Spleen (tissue), 7 donors: Measurements from ENCODE around the gene HDAC4.

Experiments used
- CTCF ChIP-seq, 11 experiments: fragments of 200-600 bp in 7 of 11; fragments of 450-650 bp in 4 of 11; sonication (generic) in 4 of 11; IDR thresholded peaks in 8 of 11; conservative IDR thresholded peaks in 3 of 11; 1 replicate in 7 of 11; 2 replicates in 4 of 11; pipeline versions ENCODE4 v1.4.0 to v1.8.0; 2016 to 2021; ENCODE audit warnings: antibody characterized with exemption in 11 of 11, inconsistent platforms in 4 of 11, mild to moderate bottlenecking in 1 of 11
- POLR2A ChIP-seq, 3 donors: fragments of 450-650 bp; IDR thresholded peaks; one replicate each; pipeline ENCODE4 v1.5.1; 2017; ENCODE audit warnings: antibody characterized with exemption in 3 of 3, mild to moderate bottlenecking in 1 of 3
- donor health status: DM: no; HTN: no; CAD: no; lungs with moderate emphysema.
- donor health status: DM: no; HTN: no; CAD: no.
- donor health status: DM: no; HTN: no; CAD: no.

DNA sequence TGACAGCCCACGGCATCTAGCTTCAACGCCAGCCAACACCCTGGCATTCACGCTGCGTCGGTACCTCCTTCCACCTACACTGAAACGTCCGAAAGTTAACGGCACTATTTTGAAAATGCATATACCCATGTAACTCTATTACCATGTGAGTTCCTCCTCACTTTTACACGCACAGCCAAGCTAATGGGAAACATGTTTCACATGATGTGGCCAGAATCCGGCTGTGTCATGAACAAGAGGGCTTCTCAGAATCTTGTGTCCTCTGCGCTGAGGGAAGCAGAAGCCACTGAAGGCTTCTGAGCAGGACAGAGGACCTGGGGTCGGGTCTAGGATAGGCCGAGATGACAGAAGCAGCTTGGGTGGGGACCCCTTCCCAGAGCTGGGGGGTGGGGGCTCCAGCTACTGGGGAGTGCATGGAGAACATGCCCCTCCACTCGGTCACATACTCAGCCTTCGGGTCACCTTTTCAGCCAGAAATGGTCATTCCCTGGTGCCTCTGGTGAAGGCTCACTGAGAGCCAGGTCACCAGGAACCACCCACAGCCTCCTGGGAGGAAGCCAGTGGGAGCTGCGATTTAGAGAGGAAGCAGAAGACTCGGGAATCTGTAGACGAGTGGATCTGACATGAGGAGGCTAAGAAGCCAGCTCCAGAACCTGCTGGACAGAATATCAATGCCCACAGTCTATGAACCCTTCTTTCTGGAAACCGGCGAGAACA lies 41.5 kb downstream of the HDAC4 start:
- TF ChIP-seq CTCF (IDR thresholded peaks at IDR 0.05 in 8 of 11, conservative IDR thresholded peaks at IDR 0.05 in 3 of 11) (no peak), POLR2A (IDR thresholded peaks at IDR 0.05) (no peak)
